Subcutaneous abdominal adipose tissue (tissue), 5 donors: Measurements from ENCODE around the gene NEMP2.

Source experiments
- H3K27ac ChIP-seq: one replicate; pipeline ENCODE4 v1.7.0; 2013; ENCODE audit warnings: low read depth, mild to moderate bottlenecking, inconsistent platforms, low read length, moderate library complexity
- H3K27me3 ChIP-seq, 5 donors: one replicate each; pipeline ENCODE4 v1.7.0; 2013; ENCODE audit warnings: low read length in 5 of 5, inconsistent platforms in 1 of 5; ENCODE audit not compliant: control insufficient read depth in 5 of 5, insufficient read depth in 4 of 5
- H3K36me3 ChIP-seq, 5 donors: one replicate each; pipeline ENCODE4 v1.7.0; 2013; ENCODE audit warnings: low read length in 5 of 5; ENCODE audit not compliant: control insufficient read depth in 5 of 5, insufficient read depth in 5 of 5
- H3K4me1 ChIP-seq, 5 donors: one replicate each; pipeline ENCODE4 v1.7.0; 2013; ENCODE audit warnings: low read length in 5 of 5, mild to moderate bottlenecking in 3 of 5, moderate library complexity in 1 of 5; ENCODE audit not compliant: control insufficient read depth in 5 of 5, insufficient read depth in 5 of 5
- H3K4me3 ChIP-seq, 5 donors: one replicate each; pipeline ENCODE4 v1.7.0; 2013; ENCODE audit warnings: low read length in 5 of 5, low read depth in 1 of 5
- H3K9ac ChIP-seq, 5 donors: one replicate each; pipeline ENCODE4 v1.7.0; 2013; ENCODE audit warnings: low read length in 5 of 5, mild to moderate bottlenecking in 4 of 5, moderate library complexity in 3 of 5
- H3K9me3 ChIP-seq, 5 donors: one replicate each; pipeline ENCODE4 v1.7.0; 2013; ENCODE audit warnings: low read length in 5 of 5; ENCODE audit not compliant: control insufficient read depth in 5 of 5
- donor health status: healthy.
- donor health status: healthy.
- donor health status: healthy.
- donor health status: healthy.
- donor health status: healthy.

The NEMP2 gene

DNA sequence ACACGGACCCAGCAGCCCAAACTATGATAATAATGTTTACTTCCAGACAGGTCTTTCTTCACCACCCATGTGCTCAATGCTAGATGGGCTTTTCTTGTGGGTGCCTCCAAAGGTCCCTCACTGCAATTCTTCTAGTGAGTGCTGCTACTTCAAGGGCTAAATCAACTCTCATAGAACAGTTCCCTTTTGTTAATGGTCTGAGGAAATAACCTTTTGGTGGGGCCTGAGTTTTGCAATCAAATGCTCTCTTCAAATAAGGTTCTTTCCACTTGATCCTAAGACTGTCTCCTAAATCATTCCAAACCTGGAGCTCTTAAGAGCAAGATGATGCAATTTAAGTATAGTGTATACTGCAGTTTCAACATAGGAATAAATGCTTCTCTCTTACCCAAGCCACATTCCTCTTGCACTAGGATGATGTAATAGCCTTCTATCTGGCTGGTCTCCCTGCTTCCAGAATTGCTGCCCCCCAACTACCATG, 6.0 kb downstream of the NEMP2 start:
- Histone ChIP-seq H3K27me3 (no peaks in the 10 kb centered on the region), H3K27ac (no peak overlapping the region), H3K9me3 (no peaks in the 10 kb centered on the region), H3K4me1 (peaks cover 0 to 53% (median 29%) of the 10 kb centered on the region in 5 donors), H3K9ac (peak overlapping the region in 1 of 5 donors; percentile 6), H3K36me3 (no peaks in the 10 kb centered on the region), H3K4me3 (no peak overlapping the region)

DNA sequence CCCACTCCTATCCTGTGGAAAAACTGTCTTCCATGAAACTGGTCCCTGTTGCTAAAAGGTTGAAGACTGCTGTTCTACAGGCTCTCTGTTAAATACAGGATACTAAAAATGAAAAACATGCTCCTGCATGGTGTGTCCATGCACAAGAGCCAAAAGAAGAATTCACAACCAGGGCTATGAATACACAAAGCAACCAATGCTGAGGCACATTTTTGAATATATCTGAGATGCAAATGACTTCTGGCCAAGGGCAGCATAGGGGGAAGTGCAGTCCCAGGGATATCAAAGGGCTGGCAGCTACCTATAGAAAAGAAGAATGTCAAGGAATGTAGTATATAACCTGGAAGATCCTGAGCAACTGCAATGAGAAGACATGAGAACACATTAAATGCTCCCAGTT, 6.6 kb downstream of the NEMP2 start:
- Histone ChIP-seq H3K4me3 (no peak overlapping the region), H3K27me3 (no peaks in the 10 kb centered on the region), H3K4me1 (peaks cover 0 to 47% (median 26%) of the 10 kb centered on the region in 5 donors), H3K36me3 (no peaks in the 10 kb centered on the region), H3K27ac (no peak overlapping the region), H3K9me3 (no peaks in the 10 kb centered on the region), H3K9ac (no peak overlapping the region)

DNA sequence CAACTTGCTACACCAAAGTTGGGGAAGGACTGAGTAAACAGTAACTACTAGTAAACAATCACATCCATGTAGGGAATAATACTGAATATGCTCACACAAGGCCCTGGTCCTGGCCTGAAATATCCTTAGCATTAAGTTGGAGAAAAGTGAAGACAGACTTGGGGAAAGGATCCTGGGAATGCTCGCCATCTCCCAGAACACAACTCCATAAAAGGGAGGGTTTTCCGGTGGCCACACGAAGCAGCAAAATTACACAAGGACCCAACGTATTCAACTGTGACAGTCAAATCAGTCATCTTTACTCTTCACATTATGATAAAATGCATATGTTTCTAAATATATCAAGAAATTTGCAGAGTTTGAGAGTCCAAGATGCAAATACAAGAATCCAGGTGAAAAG, 7.3 kb downstream of the NEMP2 start:
- H3K4me1 ChIP-seq: peaks cover 0 to 44% (median 24%) of the 10 kb centered on the region in 5 donors

DNA sequence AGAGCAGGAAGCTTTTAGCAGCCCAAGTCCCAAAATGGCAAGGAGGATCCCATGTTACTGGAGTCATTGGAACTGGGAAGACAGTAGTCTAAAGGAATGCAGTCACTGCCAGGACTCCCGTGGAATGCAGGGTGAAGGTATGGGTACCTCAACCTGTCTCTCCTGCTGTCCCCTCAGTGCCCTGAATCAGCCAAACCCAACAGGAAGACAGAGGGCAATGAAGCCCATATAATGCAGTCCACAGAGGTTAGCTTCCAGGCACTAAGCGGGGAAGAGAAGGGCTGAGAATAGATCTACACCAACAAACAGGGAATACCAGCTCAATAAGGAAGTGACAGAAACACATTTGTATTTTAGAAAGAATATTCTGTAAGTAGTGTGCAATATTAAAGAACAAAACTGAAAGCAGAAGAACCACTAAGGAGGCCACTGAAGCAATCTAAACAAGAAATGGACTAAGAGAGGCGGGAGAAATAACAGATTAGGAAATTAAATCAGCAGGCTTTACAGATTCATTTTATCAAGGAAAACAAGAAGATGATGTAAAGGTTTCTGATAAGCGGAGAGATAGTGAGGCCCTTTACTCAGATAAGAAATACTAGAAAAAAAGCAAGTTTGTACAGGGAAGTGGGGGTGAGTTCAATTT, 8.3 kb downstream of the NEMP2 start:
- Histone ChIP-seq H3K27ac (no peak overlapping the region), H3K4me3 (no peak overlapping the region), H3K36me3 (no peaks in the 10 kb centered on the region), H3K4me1 (peaks cover 0 to 44% (median 24%) of the 10 kb centered on the region in 5 donors), H3K27me3 (no peaks in the 10 kb centered on the region), H3K9me3 (no peaks in the 10 kb centered on the region), H3K9ac (no peak overlapping the region)

More for the DNA sequence above, 7.3 kb downstream of the NEMP2 start:
- no peaks in the 10 kb centered on the region for H3K27me3 ChIP-seq
- no peaks in the 10 kb centered on the region for H3K9me3 ChIP-seq
- no peak overlapping the region for H3K9ac ChIP-seq
- H3K27ac ChIP-seq: no peak overlapping the region
- H3K36me3 ChIP-seq: no peaks in the 10 kb centered on the region
- H3K4me3 ChIP-seq: no peak overlapping the region

DNA sequence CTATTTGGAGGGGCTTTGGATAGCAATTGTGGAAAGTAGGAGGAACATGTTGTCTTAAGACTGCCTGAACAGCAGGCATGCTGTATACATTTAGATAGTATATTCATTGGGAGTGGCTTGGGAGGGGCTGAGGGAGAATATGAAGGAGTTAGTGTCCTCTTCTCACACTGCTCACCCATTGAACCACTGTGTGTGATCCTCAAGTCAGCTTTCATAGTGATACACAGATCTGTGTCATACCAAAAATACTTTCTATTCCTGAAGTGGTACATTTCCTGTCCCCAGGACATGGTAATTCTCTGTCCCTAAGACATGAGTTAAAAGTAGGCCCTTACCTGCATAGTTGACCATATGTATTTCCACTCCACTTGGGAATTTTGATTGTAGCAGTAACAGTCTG, 9.6 kb downstream of the NEMP2 start:
- no peak overlapping the region for H3K27ac ChIP-seq
- peaks cover 0 to 33% (median 15%) of the 10 kb centered on the region in 5 donors for H3K4me1 ChIP-seq
- H3K36me3 ChIP-seq: no peaks in the 10 kb centered on the region
- H3K9me3 ChIP-seq: no peaks in the 10 kb centered on the region
- H3K9ac ChIP-seq: no peak overlapping the region
- no peaks in the 10 kb centered on the region for H3K27me3 ChIP-seq
- H3K4me3 ChIP-seq: no peak overlapping the region

DNA sequence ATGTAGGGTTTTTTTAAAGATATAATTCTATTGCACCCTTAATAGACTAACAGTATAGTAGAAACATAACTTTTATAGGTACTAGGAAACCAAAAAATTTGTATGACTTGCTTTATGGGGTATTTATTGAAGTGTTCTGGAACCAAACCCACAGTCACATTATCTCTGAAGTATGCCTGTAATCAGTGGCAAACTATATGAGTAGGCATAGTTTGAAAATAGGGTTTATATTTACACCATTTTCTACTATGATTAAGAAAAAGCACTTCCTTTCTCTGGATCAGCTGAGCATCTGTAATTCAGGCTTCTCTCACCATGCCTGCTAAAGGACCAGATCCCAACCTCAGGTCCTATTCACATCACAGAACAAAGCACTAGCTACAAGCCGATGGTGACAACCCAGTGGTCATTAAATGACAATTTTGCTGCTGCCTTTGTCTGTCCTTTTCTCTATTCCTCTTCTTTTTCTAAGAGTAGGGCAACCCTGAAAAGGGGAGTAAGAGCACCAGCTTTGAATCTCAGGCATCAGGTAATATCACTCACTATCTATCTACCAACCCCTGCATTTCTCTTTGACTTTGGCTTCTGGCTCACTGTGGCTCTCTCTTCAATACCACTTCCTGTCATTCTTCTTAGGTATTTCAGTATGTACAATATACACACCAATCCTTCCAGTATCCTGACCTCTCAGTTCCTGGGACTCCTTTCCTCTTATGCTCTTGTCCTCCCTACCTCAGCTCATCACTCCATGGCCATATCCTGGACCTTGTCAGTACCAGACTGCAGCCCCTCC, 14.4 kb downstream of the NEMP2 start:
- H3K9ac ChIP-seq: no peak overlapping the region
- H3K4me1 ChIP-seq: no peaks in the 10 kb centered on the region
- no peaks in the 10 kb centered on the region for H3K27me3 ChIP-seq
- peaks cover 0 to 4% (median 0%) of the 10 kb centered on the region in 5 donors for H3K36me3 ChIP-seq
- no peak overlapping the region for H3K4me3 ChIP-seq
- H3K27ac ChIP-seq: no peak overlapping the region
- H3K9me3 ChIP-seq: no peaks in the 10 kb centered on the region

DNA sequence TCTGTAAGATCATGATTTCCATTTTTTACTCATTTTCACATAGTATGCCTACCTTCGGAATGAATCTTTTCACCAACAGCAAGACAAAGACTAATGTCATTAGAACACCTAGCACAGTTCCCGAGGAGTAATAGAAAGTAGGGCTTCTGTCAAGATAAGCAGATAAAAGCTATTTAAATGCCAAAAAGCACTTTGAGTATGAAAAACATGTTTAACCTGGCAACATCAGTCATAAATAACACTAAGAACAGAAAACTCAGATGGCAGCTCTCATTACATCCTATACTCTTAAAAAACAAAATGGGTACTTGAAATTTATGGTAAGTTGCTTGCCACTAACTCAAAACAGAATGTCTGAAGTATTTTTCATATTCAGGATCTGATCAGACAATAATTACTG, 17.1 kb downstream of the NEMP2 start:
- Histone ChIP-seq H3K9me3 (no peaks in the 10 kb centered on the region), H3K27ac (no peak overlapping the region), H3K4me3 (no peak overlapping the region), H3K36me3 (peaks cover 7 to 16% (median 10%) of the 10 kb centered on the region in 5 donors), H3K27me3 (no peaks in the 10 kb centered on the region), H3K4me1 (no peaks in the 10 kb centered on the region), H3K9ac (no peak overlapping the region)

DNA sequence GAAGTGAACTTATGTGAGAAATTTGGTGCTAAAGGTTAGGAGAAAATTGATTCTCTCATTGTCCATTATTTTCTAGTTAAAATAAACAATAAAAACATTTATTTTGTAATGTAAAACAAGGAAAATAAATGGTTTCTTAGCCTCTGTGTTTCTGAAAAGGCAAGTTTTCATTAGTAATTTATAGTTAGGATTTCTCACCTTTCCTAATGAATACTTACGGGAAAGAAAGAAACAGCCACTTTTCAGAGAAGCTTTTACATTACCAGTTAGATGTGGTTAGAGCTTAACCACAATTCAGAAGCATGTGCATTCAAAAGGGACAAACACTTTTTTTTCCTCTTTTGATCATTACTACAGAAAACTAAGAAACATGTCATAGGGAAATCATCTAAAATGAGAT, 18.8 kb downstream of the NEMP2 start:
- H3K9me3 ChIP-seq: no peaks in the 10 kb centered on the region
- H3K27me3 ChIP-seq: no peaks in the 10 kb centered on the region
- no peak overlapping the region for H3K27ac ChIP-seq
- H3K4me1 ChIP-seq: no peaks in the 10 kb centered on the region
- peaks cover 7 to 16% (median 10%) of the 10 kb centered on the region in 5 donors for H3K36me3 ChIP-seq
- no peak overlapping the region for H3K4me3 ChIP-seq
- no peak overlapping the region for H3K9ac ChIP-seq

DNA sequence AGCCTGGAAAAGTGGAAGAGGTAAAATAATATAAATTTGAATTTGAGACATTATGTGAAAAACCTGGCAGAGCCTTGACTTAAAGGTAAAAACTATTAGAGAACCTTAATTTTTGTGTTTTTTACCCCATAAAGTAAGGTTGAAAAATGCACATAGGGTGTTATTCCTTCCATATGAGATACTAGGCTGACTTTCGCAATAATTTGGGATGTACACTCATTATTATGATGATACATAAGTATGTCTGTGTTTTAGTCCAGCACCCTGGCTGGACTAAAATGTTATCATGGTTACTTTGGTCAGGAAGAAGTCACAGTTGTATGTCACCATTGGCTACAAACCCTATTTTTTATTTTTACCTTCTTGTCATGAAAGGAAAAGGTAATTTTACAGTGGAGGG, 19.8 kb downstream of the NEMP2 start:
- Histone ChIP-seq H3K27me3 (no peaks in the 10 kb centered on the region), H3K36me3 (peaks cover 7 to 23% (median 10%) of the 10 kb centered on the region in 5 donors), H3K4me1 (no peaks in the 10 kb centered on the region), H3K4me3 (no peak overlapping the region), H3K9ac (no peak overlapping the region), H3K27ac (no peak overlapping the region), H3K9me3 (no peaks in the 10 kb centered on the region)

DNA sequence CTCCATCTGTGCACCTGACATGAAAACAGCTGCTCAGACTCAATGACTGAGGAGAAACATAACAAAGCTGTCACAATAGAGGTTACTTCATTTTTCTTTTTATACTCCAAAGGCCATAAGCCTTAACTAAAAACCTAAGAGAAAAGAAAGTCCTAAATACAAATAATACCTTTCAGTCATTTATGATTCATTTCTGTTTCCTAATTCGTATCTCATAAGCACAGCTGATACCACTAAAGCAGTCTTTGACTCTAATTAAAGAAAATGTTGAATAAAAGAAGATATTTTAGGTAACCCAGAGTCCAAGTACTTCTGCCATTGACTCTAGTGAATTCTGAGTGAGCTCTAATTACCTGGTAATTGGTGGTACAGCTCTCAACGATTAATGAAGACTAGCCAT, 20.6 kb downstream of the NEMP2 start:
- peaks cover 8 to 24% (median 10%) of the 10 kb centered on the region in 5 donors for H3K36me3 ChIP-seq

More for the DNA sequence above, 20.6 kb downstream of the NEMP2 start:
- H3K27me3 ChIP-seq: no peaks in the 10 kb centered on the region
- H3K27ac ChIP-seq: no peak overlapping the region
- no peaks in the 10 kb centered on the region for H3K9me3 ChIP-seq
- no peaks in the 10 kb centered on the region for H3K4me1 ChIP-seq
- no peak overlapping the region for H3K4me3 ChIP-seq
- H3K9ac ChIP-seq: no peak overlapping the region
